SK-N-SH (cell line): Measurements from ENCODE around the gene ZNF680. TPM values are rescaled to one million over a fixed set of nuclear protein-coding genes. Genes with fewer than 3 reads are reported as not detected.
"Not testable (repeated sequence)": the region's sequence is repeated elsewhere in the genome, so short reads cannot be mapped to it uniquely, and the experiment has no call there.

ENCODE experiments used
- CTCF ChIA-PET: fragments of 300-600, 350-600 bp; formaldehyde crosslinking; extraction: SDS; loops from one replicate; lab custom pipeline; 2021; lab: Yijun Ruan, JAX
- POLR2A ChIA-PET: fragments of 350-600 bp; sonication (Branson Sonifier 250); formaldehyde crosslinking; extraction: SDS; loops from one replicate; lab custom pipeline; 2020; ENCODE audit warnings: antibody characterized with exemption, inconsistent platforms; lab: Yijun Ruan, JAX
- DNase-seq: peaks from one replicate; pipeline ENCODE4 v3.0.0; 2012
- H2AFZ ChIP-seq: fragments of 200-600 bp; sonication (generic); 2 replicates; pipeline ENCODE4 v1.8.1; 2016; ENCODE audit warnings: antibody characterized with exemption, mild to moderate bottlenecking, low read depth
- H3F3A ChIP-seq: fragments of 200-600 bp; sonication (generic); replicated peaks from 2 replicates; pipeline ENCODE3; 2016; ENCODE audit warnings: antibody characterized with exemption, mild to moderate bottlenecking; ENCODE audit not compliant: insufficient read depth
- H3K27ac ChIP-seq, 2 experiments: fragments of 200-500 bp in 1 of 2; fragments of 200-600 bp in 1 of 2; sonication (Bioruptor generic) in 1 of 2; sonication (generic), shearing (Covaris generic) in 1 of 2; 2 replicates each; pipeline versions ENCODE4 v1.5.1 to v1.6.1; 2014 to 2016; ENCODE audit warnings: low read depth in 2 of 2, inconsistent platforms in 1 of 2, low read length in 1 of 2, mild to moderate bottlenecking in 1 of 2, mixed read lengths in 1 of 2
- H3K27me3 ChIP-seq: fragments of 200-600 bp; sonication (generic), shearing (Covaris generic); 2 replicates; pipeline ENCODE4 v1.6.1; 2016; ENCODE audit warnings: mixed run types; ENCODE audit not compliant: insufficient read depth
- H3K36me3 ChIP-seq, 2 experiments: fragments of 200-500 bp in 1 of 2; fragments of 200-600 bp in 1 of 2; sonication (Bioruptor generic) in 1 of 2; sonication (generic) in 1 of 2; replicated peaks in 1 of 2; 2 replicates each; pipeline versions ENCODE3 to v1.5.1; 2014 to 2016; ENCODE audit warnings: low read length in 1 of 2, mild to moderate bottlenecking in 1 of 2; ENCODE audit not compliant: insufficient read depth in 2 of 2, control insufficient read depth in 1 of 2
- H3K4me1 ChIP-seq, 2 experiments: fragments of 200-500 bp in 1 of 2; fragments of 200-600 bp in 1 of 2; sonication (Bioruptor generic) in 1 of 2; sonication (generic), shearing (Covaris generic) in 1 of 2; 2 replicates each; pipeline versions ENCODE4 v1.5.1 to v1.6.1; 2014 to 2016; ENCODE audit warnings: low read depth in 1 of 2, low read length in 1 of 2, mixed run types in 1 of 2; ENCODE audit not compliant: insufficient read depth in 2 of 2, control insufficient read depth in 1 of 2
- H3K4me2 ChIP-seq: fragments of 200-600 bp; sonication (generic), shearing (Covaris generic); 2 replicates; pipeline ENCODE4 v1.6.1; 2017; ENCODE audit warnings: mixed run types
- H3K4me3 ChIP-seq, 2 experiments: fragments of 200-500 bp in 1 of 2; fragments of 200-600 bp in 1 of 2; sonication (Bioruptor generic) in 1 of 2; sonication (generic), shearing (Covaris generic) in 1 of 2; 2 replicates each; pipeline versions ENCODE4 v1.5.1 to v1.8.1; 2014 to 2016; ENCODE audit warnings: low read depth in 2 of 2, inconsistent platforms in 1 of 2, low read length in 1 of 2, mild to moderate bottlenecking in 1 of 2, mixed read lengths in 1 of 2, moderate library complexity in 1 of 2
- H3K79me2 ChIP-seq: fragments of 200-600 bp; sonication (generic); 2 replicates; pipeline ENCODE4 v1.8.1; 2017; ENCODE audit warnings: mild to moderate bottlenecking; ENCODE audit not compliant: insufficient read depth
- H3K9ac ChIP-seq: fragments of 200-600 bp; sonication (generic); 2 replicates; pipeline ENCODE4 v1.6.1; 2017; ENCODE audit warnings: mixed run types
- H3K9me2 ChIP-seq: fragments of 200-600 bp; sonication (generic); 2 replicates; pipeline ENCODE4 v1.6.1; 2017; ENCODE audit warnings: mixed run types
- H3K9me3 ChIP-seq: fragments of 200-600 bp; sonication (generic); 2 replicates; pipeline ENCODE4 v1.6.1; 2017; ENCODE audit warnings: mixed run types, mild to moderate bottlenecking, moderate library complexity
- H4K20me1 ChIP-seq: fragments of 200-600 bp; sonication (generic); 2 replicates; pipeline ENCODE4 v1.6.1; 2017; ENCODE audit warnings: mild to moderate bottlenecking, mixed run types; ENCODE audit not compliant: insufficient read depth
- ELF1 ChIP-seq: IDR thresholded peaks from 2 replicates; pipeline ENCODE4 v1.4.0; 2012
- IRF3 ChIP-seq: fragments of 150-350 bp; IDR thresholded peaks from 2 replicates; pipeline ENCODE4 v1.6.1; 2016; ENCODE audit warnings: mild to moderate bottlenecking, low read depth, low read length
- PBX3 ChIP-seq: IDR thresholded peaks from 2 replicates; pipeline ENCODE4; 2012
- RCOR1 ChIP-seq: fragments of 150-350 bp; IDR thresholded peaks from 2 replicates; pipeline ENCODE4 v1.6.1; 2017; ENCODE audit warnings: antibody characterized with exemption, low read length
- TAF1 ChIP-seq: IDR thresholded peaks from 2 replicates; pipeline ENCODE4 v1.6.1; 2012; ENCODE audit warnings: low read depth, mild to moderate bottlenecking, low read length, moderate library complexity, borderline replicate concordance
- TCF12 ChIP-seq: IDR thresholded peaks from 2 replicates; pipeline ENCODE4 v1.4.0; 2012
- ZBTB33 ChIP-seq: IDR thresholded peaks from 2 replicates; pipeline ENCODE4 v1.4.0; 2012; ENCODE audit warnings: low read depth, borderline replicate concordance
- WGBS: methylation state at CpG from one replicate; pipeline ENCODE4 v1.1.6; 2017; ENCODE audit warnings: low lambda C conversion rate; 5-methylcytosine and 5-hydroxymethylcytosine counted together
- polyA plus RNA-seq, 3 experiments: library from polyadenylated mRNA; depleted of rRNA; stranded (reverse); fragments of >200 nt; gene quantifications; 2 replicates each; pipeline ENCODE4 v1.2.3, GENCODE V29; 2012

ZNF680 gene
- polyA plus RNA-seq, 1 of the 3 experiments (the other 2 are of a cell fraction) = 1.6 TPM

GRCh38 chr7:64574540-64575099, 11.7 kb upstream of the ZNF680 start (continued):
- TF ChIP-seq IRF3 (no peak; the same call in 1 of the 2 replicates), TCF12 (no peak), ELF1 (no peak), RCOR1 (no peak), ZBTB33 (no peak), PBX3 (peak; percentile 78), TAF1 (peak; percentile 23; the same call in 1 of the 2 replicates)
- TF ChIP-seq, all 33 proteins: peak for 8

- H3F3A ChIP-seq, CTCF ChIA-PET, H3K9ac ChIP-seq, H4K20me1 ChIP-seq, H3K9me2 ChIP-seq, H3K27me3 ChIP-seq, H3K9me3 ChIP-seq, H3K4me1 ChIP-seq, H3K27ac ChIP-seq, H3K36me3 ChIP-seq, H3K79me2 ChIP-seq, POLR2A ChIA-PET: not testable (repeated sequence)
- Histone ChIP-seq H3K4me3 (peak overlapping the region in 1 of 2 experiments; percentile 28; a peak in 2 of 4 replicates), H3K4me2 (peak overlapping the region; percentile 65), H2AFZ (peak overlapping the region; percentile 44; the same call in 1 of the 2 replicates)
- WGBS = 24% methylated on average over 29 of the region's 30 CpGs
- peak; percentile 58 for DNase-seq
Measured at GRCh38 chr7:64570284-64570605, 7.4 kb upstream of the ZNF680 start.

GRCh38 chr7:64569372-64570283, 6.8 kb upstream of the ZNF680 start:
- H3K36me3 ChIP-seq, H3K27me3 ChIP-seq, H3K27ac ChIP-seq, H3K4me1 ChIP-seq, H4K20me1 ChIP-seq, POLR2A ChIA-PET, H3F3A ChIP-seq, CTCF ChIA-PET, H3K9me2 ChIP-seq, H3K9ac ChIP-seq, H3K9me3 ChIP-seq, H3K79me2 ChIP-seq: not testable (repeated sequence)
- Histone ChIP-seq H3K4me2 (peak overlapping the region; percentile 65), H3K4me3 (peak overlapping the region in 1 of 2 experiments; percentile 28; a peak in 2 of 4 replicates), H2AFZ (peak overlapping the region; percentile 44; the same call in 1 of the 2 replicates)
- DNase-seq = peak; percentile 48
- WGBS = 64% methylated on average over 60 of the region's 74 CpGs
